BE2C (cell line): ENCODE data around the gene GRIK4.

ENCODE experiments used
- DNase-seq: peaks from one replicate; pipeline ENCODE4 v3.0.0-alpha.2; 2020
- H3K27me3 ChIP-seq: fragments of 250-450 bp; sonication (Bioruptor Pico); 2 replicates; pipeline ENCODE4 v1.5.1; 2020; ENCODE audit warnings: mild to moderate bottlenecking
- H3K36me3 ChIP-seq: fragments of 250-450 bp; sonication (Bioruptor Pico); 2 replicates; pipeline ENCODE4 v1.5.1; 2020; ENCODE audit warnings: mild to moderate bottlenecking
- H3K4me1 ChIP-seq: fragments of 250-450 bp; sonication (Bioruptor Pico); 2 replicates; pipeline ENCODE4 v1.5.1; 2020
- H3K4me3 ChIP-seq: 2 replicates; pipeline ENCODE4 v1.5.1; 2011; ENCODE audit warnings: low read depth, low read length
- H3K9me3 ChIP-seq: fragments of 250-450 bp; sonication (Bioruptor Pico); 2 replicates; pipeline ENCODE4 v1.5.1; 2020
- CTCF ChIP-seq: IDR thresholded peaks from 2 replicates; pipeline ENCODE4 v1.5.1; 2012; ENCODE audit warnings: mild to moderate bottlenecking, low read depth, low read length

Gene GRIK4

GRCh38 chr11:120839846-120840402 is 328.4 kb downstream of the GRIK4 start:
- Histone ChIP-seq H3K9me3 (no peaks in the 10 kb centered on the region), H3K27me3 (no peaks in the 10 kb centered on the region), H3K4me3 (no peak overlapping the region), H3K36me3 (no peaks in the 10 kb centered on the region), H3K4me1 (no peaks in the 10 kb centered on the region)
- no peak for TF ChIP-seq CTCF
- DNase-seq: no peak

GRCh38 chr11:120840661-120841060 is 329.1 kb downstream of the GRIK4 start:
- DNase-seq: no peak
- Histone ChIP-seq H3K4me3 (no peak overlapping the region), H3K27me3 (no peaks in the 10 kb centered on the region), H3K36me3 (no peaks in the 10 kb centered on the region), H3K4me1 (no peaks in the 10 kb centered on the region), H3K9me3 (no peaks in the 10 kb centered on the region)
- TF ChIP-seq CTCF: no peak

GRCh38 chr11:120841074-120841473 is 329.5 kb downstream of the GRIK4 start:
- Histone ChIP-seq H3K4me3 (no peak overlapping the region), H3K9me3 (no peaks in the 10 kb centered on the region), H3K4me1 (no peaks in the 10 kb centered on the region), H3K36me3 (no peaks in the 10 kb centered on the region), H3K27me3 (no peaks in the 10 kb centered on the region)
- TF ChIP-seq CTCF: no peak
- no peak for DNase-seq

GRCh38 chr11:120842195-120842594 is 330.6 kb downstream of the GRIK4 start:
- no peaks in the 10 kb centered on the region for H3K9me3 ChIP-seq
- no peak for TF ChIP-seq CTCF
- H3K4me1 ChIP-seq: no peaks in the 10 kb centered on the region
- H3K4me3 ChIP-seq: no peak overlapping the region
- no peaks in the 10 kb centered on the region for H3K27me3 ChIP-seq
- no peak for DNase-seq
- H3K36me3 ChIP-seq: no peaks in the 10 kb centered on the region

- no peak for TF ChIP-seq CTCF
- H3K4me1 ChIP-seq: peaks cover 2% of the 10 kb centered on the region; the same call in 1 of the 2 replicates
- H3K27me3 ChIP-seq: no peaks in the 10 kb centered on the region
- H3K4me3 ChIP-seq: no peak overlapping the region
- H3K9me3 ChIP-seq: no peaks in the 10 kb centered on the region
- DNase-seq: no peak
- no peaks in the 10 kb centered on the region for H3K36me3 ChIP-seq
Observed at GRCh38 chr11:120853435-120853834, 341.9 kb downstream of the GRIK4 start.

- Histone ChIP-seq H3K27me3 (no peaks in the 10 kb centered on the region), H3K4me1 (peaks cover 2% of the 10 kb centered on the region; the same call in 1 of the 2 replicates), H3K4me3 (no peak overlapping the region), H3K9me3 (no peaks in the 10 kb centered on the region), H3K36me3 (no peaks in the 10 kb centered on the region)
- DNase-seq: no peak
- TF ChIP-seq CTCF: no peak
Observed at GRCh38 chr11:120854988-120855387, 343.4 kb downstream of the GRIK4 start.
